Right lobe of liver (tissue), 6 donors: ENCODE measurements around the gene CYYR1. TPM values are rescaled to one million over a fixed set of nuclear protein-coding genes. Genes with fewer than 3 reads are reported as not detected.

Experiments
- ATAC-seq, 4 donors: fragments of 200-7000 bp; cut with Tn5 transposase; one replicate each; pipeline ENCODE4 v1.9.1; 2020; ENCODE audit warnings: mild to moderate bottlenecking in 4 of 4, moderate library complexity in 4 of 4
- DNase-seq, 3 donors: peaks; one replicate each; pipeline ENCODE4 v3.0.0-alpha.2; 2020
- H3K27ac ChIP-seq, 3 donors: fragments of 200-600 bp; one replicate each; pipeline ENCODE4 v1.8.0; 2022
- H3K27me3 ChIP-seq, 2 donors: fragments of 200-600 bp; one replicate each; pipeline ENCODE4 v1.8.0; 2022
- H3K36me3 ChIP-seq, 4 donors: fragments of 200-600 bp; sonication (generic) in 1 of 4; one replicate each; pipeline versions ENCODE4 v1.5.1 to v1.8.0; 2017 to 2022; ENCODE audit warnings: control low read depth in 1 of 4
- H3K4me1 ChIP-seq, 4 donors: fragments of 200-600 bp; sonication (generic) in 1 of 4; one replicate each; pipeline versions ENCODE4 v1.5.1 to v1.8.0; 2017 to 2022; ENCODE audit warnings: control low read depth in 1 of 4
- H3K4me3 ChIP-seq, 3 donors: fragments of 200-600 bp; one replicate each; pipeline ENCODE4 v1.8.0; 2022
- H3K9me3 ChIP-seq, 4 donors: fragments of 200-600 bp; sonication (generic) in 1 of 4; one replicate each; pipeline versions ENCODE4 v1.5.1 to v1.8.0; 2017 to 2022; ENCODE audit warnings: control low read depth in 1 of 4
- POLR2A ChIP-seq: fragments of 450-650 bp; IDR thresholded peaks from one replicate; pipeline ENCODE4 v1.6.1; 2017; ENCODE audit warnings: antibody characterized with exemption, mild to moderate bottlenecking
- WGBS: methylation state at CpG from one replicate; pipeline ENCODE4 v1.1.6; 2018; ENCODE audit warnings: low coverage, low lambda C conversion rate; ENCODE audit not compliant: insufficient coverage; ENCODE audit errors: missing lambda C conversion rate; 5-methylcytosine and 5-hydroxymethylcytosine counted together
- intact Hi-C, 2 donors: fragments of 100-400 bp; cut with DNase I; formaldehyde crosslinking; loops; one replicate each; pipeline versions ENCODE4 v1.11.2 to v1.14.1; 2022
- total RNA-seq, 6 experiments: library from RNA; depleted of rRNA in 2 of 6; stranded (reverse); fragments of >200 nt in 2 of 6; fragmentation: NEBNext Ultra II Directional in 3 of 6; extraction: Animal tissue kit (Norgen Biotek cat#: 25700) in 3 of 6; gene quantifications; one replicate each; pipeline versions ENCODE4 v1.1.0 to v1.2.4, GENCODE V29; 2016 to 2023
- TF ChIP-seq, protein P1 (sequence below), 4 donors: fragments of 200-600 bp in 3 of 4; fragments of 450-650 bp in 1 of 4; IDR thresholded peaks; one replicate each; pipeline versions ENCODE4 v1.5.1 to v1.8.0; 2016 to 2022; ENCODE audit warnings: antibody characterized with exemption in 4 of 4, mild to moderate bottlenecking in 2 of 4
- donor health status: DM: no; HTN: yes; CAD: no.
- donor health status: DM: no; HTN: no; CAD: no.
- donor health status: DM: no; HTN: no; CAD: no.
- donor health status: DM: no; HTN: yes; CAD: no.
- donor health status: DM: no; HTN: yes; CAD: no.

The CYYR1 gene
- total RNA-seq, 6 experiments from 2014 or later, result 1.4 to 3.3 (median 2.0) TPM

DNA sequence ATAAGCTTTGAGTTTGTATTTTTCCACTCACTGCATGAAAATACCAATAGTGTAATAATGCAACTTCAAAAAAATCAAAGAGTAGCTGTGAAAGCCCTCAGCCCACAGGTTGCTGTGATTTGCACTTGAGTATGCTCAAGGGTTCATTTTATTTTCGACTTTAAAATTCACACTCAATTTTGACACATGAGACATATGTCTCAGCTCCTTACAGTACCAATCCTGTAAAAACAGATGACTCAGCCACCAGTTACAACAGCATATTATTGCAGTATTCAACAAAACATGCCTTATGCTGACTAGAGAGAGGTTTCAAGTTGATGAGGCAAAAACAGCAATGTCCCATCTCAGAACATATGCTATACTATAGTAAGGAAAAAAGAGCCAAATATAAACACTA lies 66.1 kb downstream of the CYYR1 start:
- TF ChIP-seq, protein P1, sequence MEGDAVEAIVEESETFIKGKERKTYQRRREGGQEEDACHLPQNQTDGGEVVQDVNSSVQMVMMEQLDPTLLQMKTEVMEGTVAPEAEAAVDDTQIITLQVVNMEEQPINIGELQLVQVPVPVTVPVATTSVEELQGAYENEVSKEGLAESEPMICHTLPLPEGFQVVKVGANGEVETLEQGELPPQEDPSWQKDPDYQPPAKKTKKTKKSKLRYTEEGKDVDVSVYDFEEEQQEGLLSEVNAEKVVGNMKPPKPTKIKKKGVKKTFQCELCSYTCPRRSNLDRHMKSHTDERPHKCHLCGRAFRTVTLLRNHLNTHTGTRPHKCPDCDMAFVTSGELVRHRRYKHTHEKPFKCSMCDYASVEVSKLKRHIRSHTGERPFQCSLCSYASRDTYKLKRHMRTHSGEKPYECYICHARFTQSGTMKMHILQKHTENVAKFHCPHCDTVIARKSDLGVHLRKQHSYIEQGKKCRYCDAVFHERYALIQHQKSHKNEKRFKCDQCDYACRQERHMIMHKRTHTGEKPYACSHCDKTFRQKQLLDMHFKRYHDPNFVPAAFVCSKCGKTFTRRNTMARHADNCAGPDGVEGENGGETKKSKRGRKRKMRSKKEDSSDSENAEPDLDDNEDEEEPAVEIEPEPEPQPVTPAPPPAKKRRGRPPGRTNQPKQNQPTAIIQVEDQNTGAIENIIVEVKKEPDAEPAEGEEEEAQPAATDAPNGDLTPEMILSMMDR (IDR thresholded peaks at IDR 0.05), result no peak
- TF ChIP-seq POLR2A, result no peak
- no peaks in the 10 kb centered on the region for H3K4me1 ChIP-seq
- no peak overlapping the region for H3K4me3 ChIP-seq
- no peaks in the 10 kb centered on the region for H3K27me3 ChIP-seq
- no peaks in the 10 kb centered on the region for H3K9me3 ChIP-seq
- DNase-seq (no peak), ATAC-seq (no peak)
- WGBS, result 58% methylated on average over 1 of the region's 1 CpG
- H3K27ac ChIP-seq, result no peak overlapping the region
- no peaks in the 10 kb centered on the region for H3K36me3 ChIP-seq
- intact Hi-C loops, result no loop called here

DNA sequence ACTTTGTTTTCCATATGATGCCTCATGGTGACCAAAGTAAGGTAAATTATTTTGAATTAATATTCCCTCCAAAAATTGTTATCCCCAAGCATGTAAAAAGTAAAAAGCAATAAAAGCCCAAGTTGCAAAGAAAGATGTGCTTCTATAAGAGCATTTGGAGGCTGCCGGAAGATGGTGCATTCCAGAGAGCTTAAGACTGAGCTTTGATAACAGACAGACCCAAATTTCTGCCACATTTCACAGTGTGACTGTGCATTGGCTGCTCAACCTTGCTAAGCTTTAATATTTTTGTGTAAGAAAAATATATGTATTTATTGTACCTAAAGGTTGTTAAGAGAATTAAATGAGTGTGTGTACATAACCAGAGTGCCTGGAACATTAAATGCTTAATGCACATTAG lies 67.9 kb downstream of the CYYR1 start:
- no peak overlapping the region for H3K27ac ChIP-seq
- WGBS, result 55% methylated on average over 1 of the region's 1 CpG
- intact Hi-C loops, result no loop called here
- no peak for ATAC-seq
- TF ChIP-seq POLR2A, result no peak
- TF ChIP-seq, protein P1 (IDR thresholded peaks at IDR 0.05), result no peak
- DNase-seq, result no peak
- no peaks in the 10 kb centered on the region for H3K36me3 ChIP-seq
- no peaks in the 10 kb centered on the region for H3K27me3 ChIP-seq
- no peak overlapping the region for H3K4me3 ChIP-seq
- no peaks in the 10 kb centered on the region for H3K9me3 ChIP-seq
- H3K4me1 ChIP-seq, result no peaks in the 10 kb centered on the region

DNA sequence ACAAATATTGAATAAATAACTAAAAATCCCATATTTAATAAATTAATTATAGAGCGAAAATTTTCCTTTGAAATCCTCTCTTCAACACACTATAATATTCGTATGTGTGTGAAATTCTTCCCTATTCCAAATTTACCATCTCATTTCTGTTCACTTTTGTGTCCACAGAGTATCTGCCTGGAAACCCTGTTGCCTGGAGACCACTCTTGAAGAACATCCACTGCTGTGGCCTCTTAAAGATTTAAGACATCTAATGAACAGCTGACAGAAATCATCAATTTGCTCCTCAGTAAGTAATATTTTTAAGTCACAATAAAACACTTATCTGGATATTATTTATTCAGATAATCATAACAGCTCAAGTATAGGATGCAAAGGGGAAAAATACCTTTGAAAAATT lies 69.7 kb downstream of the CYYR1 start:
- Histone ChIP-seq H3K36me3 (no peaks in the 10 kb centered on the region), H3K4me3 (no peak overlapping the region), H3K27ac (no peak overlapping the region), H3K4me1 (no peaks in the 10 kb centered on the region), H3K27me3 (no peaks in the 10 kb centered on the region), H3K9me3 (no peaks in the 10 kb centered on the region)
- intact Hi-C loops, result no loop called here
- DNase-seq, result no peak
- ATAC-seq, result no peak
- TF ChIP-seq POLR2A, result no peak
- TF ChIP-seq, protein P1 (IDR thresholded peaks at IDR 0.05), result no peak
- 28% methylated on average over 2 of the region's 2 CpGs for WGBS

DNA sequence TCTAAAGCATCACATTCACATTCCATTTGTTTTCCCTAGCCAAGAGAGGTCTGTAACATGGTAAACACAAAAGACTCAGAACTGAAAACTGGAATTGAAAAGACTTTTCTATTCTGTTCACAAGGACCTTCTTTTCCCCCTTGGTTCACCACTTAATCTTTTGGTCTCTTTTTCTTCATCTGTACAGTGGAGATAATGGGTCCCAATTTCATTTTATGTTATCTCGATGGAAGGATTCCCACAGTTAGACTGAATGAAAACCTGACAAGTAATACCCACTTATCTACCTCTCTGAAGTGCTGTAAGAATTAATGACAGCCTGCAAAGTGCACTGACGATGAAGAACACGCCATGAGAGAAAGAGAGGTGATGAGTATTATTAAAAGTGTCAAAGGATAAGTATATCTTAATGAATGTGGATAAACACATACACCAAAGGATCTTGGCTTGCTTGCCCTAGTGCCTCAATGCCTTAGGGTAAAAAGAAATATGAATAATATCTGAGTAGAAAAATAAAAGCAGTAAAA lies 71.5 kb downstream of the CYYR1 start:
- Histone ChIP-seq H3K36me3 (no peaks in the 10 kb centered on the region), H3K27ac (no peak overlapping the region), H3K27me3 (no peaks in the 10 kb centered on the region), H3K9me3 (no peaks in the 10 kb centered on the region), H3K4me3 (no peak overlapping the region), H3K4me1 (no peaks in the 10 kb centered on the region)
- WGBS, result 45% methylated on average over 3 of the region's 3 CpGs
- TF ChIP-seq POLR2A, result no peak
- TF ChIP-seq, protein P1 (IDR thresholded peaks at IDR 0.05), result no peak
- intact Hi-C loops, result no loop called here
- ATAC-seq (no peak), DNase-seq (no peak)

DNA sequence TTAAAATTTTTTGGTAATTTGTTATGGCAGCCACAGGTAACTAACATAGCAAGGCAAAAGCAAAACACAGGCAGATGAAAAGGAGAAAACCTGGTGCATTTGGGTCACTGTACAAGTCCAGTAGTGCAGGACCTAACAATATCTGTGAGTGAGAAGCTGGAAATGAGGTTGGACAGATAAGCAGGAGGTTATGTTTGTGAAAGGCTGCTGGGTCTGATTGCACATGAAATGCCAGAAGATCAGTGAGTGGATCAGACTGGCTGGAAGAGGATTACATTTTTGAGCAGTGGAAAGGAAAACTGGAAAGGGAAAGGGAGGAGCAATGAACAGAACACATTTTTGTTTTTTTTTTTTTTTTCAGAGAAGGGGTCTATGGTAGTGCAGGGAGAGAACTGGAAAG lies 73.6 kb downstream of the CYYR1 start:
- Histone ChIP-seq H3K4me1 (no peaks in the 10 kb centered on the region), H3K9me3 (no peaks in the 10 kb centered on the region), H3K4me3 (no peak overlapping the region), H3K27ac (no peak overlapping the region), H3K27me3 (no peaks in the 10 kb centered on the region), H3K36me3 (no peaks in the 10 kb centered on the region)
- no peak for TF ChIP-seq POLR2A
- TF ChIP-seq, protein P1 (IDR thresholded peaks at IDR 0.05), result no peak
- DNase-seq (no peak), ATAC-seq (no peak)
- intact Hi-C loops, result no loop called here
